Omental fat pad (tissue), 4 donors: ENCODE results near the gene COP1. TPM values are rescaled to one million over a fixed set of nuclear protein-coding genes. Genes with fewer than 3 reads are reported as not detected.

Experiments
- ATAC-seq: fragments of 150-250 bp; one replicate; pipeline ENCODE4 v1.9.1; 2016; ENCODE audit warnings: mild to moderate bottlenecking, moderate library complexity; ENCODE audit not compliant: low FRiP score
- DNase-seq: peaks from one replicate; pipeline ENCODE4 v3.0.0-alpha.2; 2019; ENCODE audit warnings: low spot score
- total RNA-seq, 4 donors: library from RNA; depleted of rRNA; stranded (reverse); fragments of >200 nt; gene quantifications; one replicate each; pipeline ENCODE4 v1.1.0, GENCODE V29; 2016
- TF ChIP-seq, protein P1 (sequence below), 3 donors: fragments of 450-650 bp; IDR thresholded peaks; one replicate each; pipeline ENCODE4 v1.5.1; 2016 to 2017; ENCODE audit warnings: antibody characterized with exemption in 3 of 3, mild to moderate bottlenecking in 3 of 3, moderate library complexity in 2 of 3

COP1 gene
- total RNA-seq, 4 donors from 2014 or later: 43.6 to 83.7 (median 50.6) TPM

DNA sequence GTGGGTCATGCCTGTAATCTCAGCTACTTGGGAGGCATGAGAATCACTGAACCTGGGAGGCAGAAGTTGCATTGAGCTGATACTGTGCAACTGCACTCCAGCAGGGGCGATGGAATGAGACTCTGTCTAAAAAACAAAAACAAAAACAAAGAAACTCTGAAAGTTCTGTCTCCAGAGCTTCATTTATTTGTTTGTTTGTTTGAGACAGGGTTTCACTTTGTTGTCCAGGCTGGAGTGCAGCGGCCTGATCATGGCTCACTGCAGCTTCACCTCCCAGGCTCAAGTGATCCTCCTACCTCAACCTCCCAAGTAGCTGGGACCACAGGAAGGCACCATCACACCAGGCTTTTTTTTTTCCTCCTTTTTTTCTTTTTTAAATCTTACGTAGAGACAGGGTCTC is 271.9 kb downstream of the COP1 start:
- no peak for DNase-seq
- TF ChIP-seq, protein P1, sequence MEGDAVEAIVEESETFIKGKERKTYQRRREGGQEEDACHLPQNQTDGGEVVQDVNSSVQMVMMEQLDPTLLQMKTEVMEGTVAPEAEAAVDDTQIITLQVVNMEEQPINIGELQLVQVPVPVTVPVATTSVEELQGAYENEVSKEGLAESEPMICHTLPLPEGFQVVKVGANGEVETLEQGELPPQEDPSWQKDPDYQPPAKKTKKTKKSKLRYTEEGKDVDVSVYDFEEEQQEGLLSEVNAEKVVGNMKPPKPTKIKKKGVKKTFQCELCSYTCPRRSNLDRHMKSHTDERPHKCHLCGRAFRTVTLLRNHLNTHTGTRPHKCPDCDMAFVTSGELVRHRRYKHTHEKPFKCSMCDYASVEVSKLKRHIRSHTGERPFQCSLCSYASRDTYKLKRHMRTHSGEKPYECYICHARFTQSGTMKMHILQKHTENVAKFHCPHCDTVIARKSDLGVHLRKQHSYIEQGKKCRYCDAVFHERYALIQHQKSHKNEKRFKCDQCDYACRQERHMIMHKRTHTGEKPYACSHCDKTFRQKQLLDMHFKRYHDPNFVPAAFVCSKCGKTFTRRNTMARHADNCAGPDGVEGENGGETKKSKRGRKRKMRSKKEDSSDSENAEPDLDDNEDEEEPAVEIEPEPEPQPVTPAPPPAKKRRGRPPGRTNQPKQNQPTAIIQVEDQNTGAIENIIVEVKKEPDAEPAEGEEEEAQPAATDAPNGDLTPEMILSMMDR (IDR thresholded peaks at IDR 0.05): no peak
- no peak for ATAC-seq

GRCh38 chr1:175933801-175934200 is 273.3 kb downstream of the COP1 start:
- TF ChIP-seq, protein P1 (IDR thresholded peaks at IDR 0.05): no peak
- DNase-seq (no peak), ATAC-seq (no peak)

GRCh38 chr1:175927944-175928343 is 279.1 kb downstream of the COP1 start:
- TF ChIP-seq, protein P1 (IDR thresholded peaks at IDR 0.05): no peak
- ATAC-seq (no peak), DNase-seq (no peak)

DNA sequence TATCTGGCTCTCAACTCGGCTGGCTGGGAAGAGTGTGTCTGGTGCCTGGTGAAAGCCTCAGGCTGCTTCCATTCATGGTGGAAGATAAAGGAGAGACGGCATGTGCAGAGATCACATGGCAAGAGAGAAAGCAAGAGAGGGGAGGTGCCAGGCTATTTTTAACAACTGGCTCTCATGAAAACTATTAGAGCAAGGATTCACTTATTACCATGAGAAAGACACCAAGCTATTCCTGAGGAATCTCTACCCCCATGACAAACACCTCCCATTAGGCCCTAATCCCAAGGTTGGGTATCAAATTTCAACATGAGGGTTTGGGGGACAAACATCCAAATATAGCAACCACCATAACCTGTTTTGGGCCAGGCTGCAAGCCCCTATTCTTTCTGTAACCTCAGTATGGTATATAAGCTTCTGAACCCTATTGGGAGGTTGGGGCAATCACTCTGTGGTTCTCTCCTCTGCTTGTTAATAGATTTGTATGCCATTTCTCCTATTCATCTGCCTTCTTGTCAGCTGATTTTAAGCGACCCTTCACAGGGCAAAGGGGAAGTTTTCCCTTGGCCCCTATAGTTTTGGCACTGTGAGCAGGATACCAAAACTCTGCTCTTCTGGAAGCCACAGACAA is 284.7 kb downstream of the COP1 start:
- ATAC-seq (no peak), DNase-seq (no peak)
- TF ChIP-seq, protein P1 (IDR thresholded peaks at IDR 0.05): no peak

DNA sequence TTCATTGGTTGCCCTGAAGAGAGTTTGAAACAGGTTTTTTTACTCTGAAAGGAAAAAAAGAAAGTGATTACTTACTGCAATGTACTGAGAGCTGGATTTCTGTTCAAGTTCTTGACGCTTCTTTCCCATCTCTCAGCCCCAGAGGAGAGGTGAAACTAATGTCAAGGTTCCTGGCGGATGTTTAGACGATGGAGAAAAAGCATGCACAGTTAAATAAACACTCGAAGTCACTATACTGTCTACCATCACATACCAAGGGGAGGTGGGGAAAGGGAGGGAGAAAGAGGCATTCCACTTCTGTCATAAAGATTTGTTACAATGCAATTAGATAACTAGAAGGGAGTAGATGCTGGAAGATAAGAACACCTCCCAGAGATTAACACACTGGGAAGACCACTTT is 286.7 kb downstream of the COP1 start:
- ATAC-seq: no peak
- TF ChIP-seq, protein P1 (IDR thresholded peaks at IDR 0.05): no peak

DNA sequence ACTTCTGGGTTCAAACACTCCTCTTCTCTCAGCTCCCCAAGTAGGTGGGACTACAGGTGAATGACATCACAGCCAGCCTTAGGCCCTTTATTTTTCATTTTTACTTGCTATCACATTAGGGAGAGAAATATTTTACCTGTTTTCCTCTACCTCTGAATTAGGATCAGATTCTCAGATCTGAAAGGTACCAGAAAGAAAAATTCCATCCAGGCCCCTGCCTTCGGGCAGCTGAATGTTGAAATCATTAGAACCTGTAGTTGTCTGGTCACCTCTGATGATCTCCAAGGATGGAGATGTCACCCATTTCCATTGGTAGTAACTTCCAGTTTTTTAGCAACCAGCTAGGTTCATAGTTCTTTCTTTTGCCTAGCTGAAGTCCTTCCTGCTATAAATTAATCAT is 288.1 kb downstream of the COP1 start:
- ATAC-seq (no peak), DNase-seq (no peak)
- TF ChIP-seq, protein P1 (IDR thresholded peaks at IDR 0.05): no peak

More for the DNA sequence above, 286.7 kb downstream of the COP1 start:
- no peak for DNase-seq

DNA sequence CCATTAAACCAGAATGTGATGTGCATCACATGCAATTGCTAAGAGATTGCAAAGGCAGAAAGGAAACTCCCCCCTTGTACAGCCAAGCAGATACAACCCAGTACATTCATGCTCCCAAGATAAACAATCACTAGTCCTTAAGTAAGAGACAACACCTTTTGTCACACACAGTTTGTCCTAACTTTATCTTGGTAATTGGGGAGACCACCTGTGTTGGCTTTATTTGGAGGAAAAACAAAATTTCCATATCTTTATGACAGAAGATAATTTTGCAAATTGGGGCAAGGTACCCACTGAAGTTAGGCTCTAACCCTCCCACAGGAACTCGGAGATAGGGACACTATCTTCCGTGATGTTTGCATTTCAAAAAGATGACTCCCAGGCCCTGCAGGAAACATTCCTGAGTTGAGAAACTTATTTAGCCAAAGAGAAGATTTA is 288.7 kb downstream of the COP1 start:
- TF ChIP-seq, protein P1 (IDR thresholded peaks at IDR 0.05): no peak
- ATAC-seq (no peak), DNase-seq (no peak)
